HepG2 (cell line): ENCODE data around the gene PPM1F. TPM values are rescaled to one million over a fixed set of nuclear protein-coding genes. Genes with fewer than 3 reads are reported as not detected.
A peak's percentile ranks its signal among the peaks of the same experiment; 100 is the strongest.

Experiments
- ATAC-seq: fragments of 200-7000 bp; cut with Tn5 transposase; 3 replicates; pipeline ENCODE4 v1.9.1; 2020; ENCODE audit warnings: mild to moderate bottlenecking, moderate library complexity
- BruUV-seq: library from RNA; stranded (reverse); fragments of 400-500 nt; replicated peaks from 2 replicates; lab custom pipeline; 2021; lab: Mats Ljungman, UMichigan
- CTCF ChIA-PET: fragments of 300-600 bp; formaldehyde crosslinking; extraction: SDS; loops from one replicate; lab custom pipeline; 2021; ENCODE audit warnings: low total read pairs, inconsistent platforms, low intra/inter-chr PET ratio; lab: Yijun Ruan, JAX
- POLR2A ChIA-PET: fragments of 350-600 bp; sonication (Branson Sonifier 250); formaldehyde crosslinking; loops from one replicate; lab custom pipeline; 2020; ENCODE audit warnings: antibody characterized with exemption, inconsistent platforms; lab: Yijun Ruan, JAX
- DNase-seq: peaks from one replicate; pipeline ENCODE4 v3.0.0-alpha.2; 2015; ENCODE audit warnings: low spot score
- FAIRE-seq: peaks from 3 replicates; lab custom pipeline; 2011; peaks lifted over from hg19 to GRCh38; lab: Jason Lieb, UNC
- H2AFZ ChIP-seq: one replicate; pipeline ENCODE4 v1.6.1; 2011; ENCODE audit warnings: low read length, inconsistent platforms
- H3K27ac ChIP-seq: fragments of 300-600 bp; 3 replicates; pipeline ENCODE4 v1.8.0; 2011; ENCODE audit warnings: mixed run types, mild to moderate bottlenecking, mixed read lengths, low read length, inconsistent platforms; ENCODE audit not compliant: insufficient read depth; ENCODE audit errors: extremely low read length
- H3K27me3 ChIP-seq, 2 experiments: fragments of 200-600 bp in 1 of 2; 2 replicates in 1 of 2; 3 replicates in 1 of 2; pipeline versions ENCODE4 v1.6.0 to v1.8.0; 2011; ENCODE audit warnings: low read length in 2 of 2, mild to moderate bottlenecking in 2 of 2, moderate library complexity in 2 of 2, inconsistent platforms in 1 of 2; ENCODE audit not compliant: insufficient read depth in 2 of 2, control insufficient read depth in 1 of 2
- H3K36me3 ChIP-seq, 2 experiments: fragments of 200-600 bp in 1 of 2; replicated peaks in 1 of 2; 2 replicates in 1 of 2; 3 replicates in 1 of 2; pipeline versions ENCODE4 v1.5.1 to v1.8.0; 2011; ENCODE audit warnings: low read length in 2 of 2, inconsistent platforms in 1 of 2; ENCODE audit not compliant: insufficient read depth in 2 of 2, control insufficient read depth in 1 of 2
- H3K4me1 ChIP-seq: 2 replicates; pipeline ENCODE4 v1.5.1; 2012; ENCODE audit warnings: low read length, inconsistent platforms; ENCODE audit not compliant: insufficient read depth
- H3K4me2 ChIP-seq: 2 replicates; pipeline ENCODE4 v1.6.0; 2011; ENCODE audit warnings: low read depth, low read length, inconsistent platforms
- H3K4me3 ChIP-seq, 3 experiments: fragments of 200-600 bp in 1 of 3; sonication (generic), shearing (Covaris generic) in 1 of 3; replicated peaks in 1 of 3; 2 replicates each; pipeline ENCODE4 v1.5.1; 2011 to 2016; ENCODE audit warnings: low read length in 3 of 3, inconsistent platforms in 2 of 3, low read depth in 2 of 3, mild to moderate bottlenecking in 2 of 3, control low read depth in 1 of 3, mixed read lengths in 1 of 3; ENCODE audit not compliant: insufficient read depth in 1 of 3
- H3K79me2 ChIP-seq: one replicate; pipeline ENCODE4 v1.6.1; 2011; ENCODE audit warnings: low read length, inconsistent platforms; ENCODE audit not compliant: insufficient read depth
- H3K9ac ChIP-seq: 2 replicates; pipeline ENCODE4 v1.6.0; 2011; ENCODE audit warnings: mild to moderate bottlenecking, low read depth, low read length, inconsistent platforms; ENCODE audit not compliant: insufficient read depth
- H3K9me3 ChIP-seq: 2 replicates; pipeline ENCODE4 v1.5.1; 2012; ENCODE audit warnings: mild to moderate bottlenecking, low read length
- H4K20me1 ChIP-seq: 2 replicates; pipeline ENCODE4 v1.6.0; 2011; ENCODE audit warnings: inconsistent platforms, mild to moderate bottlenecking, low read length, moderate library complexity; ENCODE audit not compliant: insufficient read depth
- HDAC1 ChIP-seq: sonication (generic); formaldehyde crosslinking; IDR thresholded peaks from 2 replicates; pipeline ENCODE4 v1.5.1; 2020; ENCODE audit warnings: mild to moderate bottlenecking, missing genetic modification reagents
- MEIS1 ChIP-seq: sonication (generic); formaldehyde crosslinking; IDR thresholded peaks from 2 replicates; pipeline ENCODE4 v1.9.0; 2021; ENCODE audit warnings: mild to moderate bottlenecking, missing genetic modification reagents, moderate library complexity, borderline replicate concordance
- MIER2 ChIP-seq: IDR thresholded peaks from 2 replicates; pipeline ENCODE4 v1.6.1; 2016; ENCODE audit warnings: missing biosample characterization, missing genetic modification reagents
- MTA1 ChIP-seq: sonication (generic); formaldehyde crosslinking; IDR thresholded peaks from 2 replicates; pipeline ENCODE4 v1.4.0; 2020; ENCODE audit warnings: missing genetic modification reagents, mild to moderate bottlenecking, borderline replicate concordance
- NFIC ChIP-seq: IDR thresholded peaks from 2 replicates; pipeline ENCODE4 v1.6.1; 2012; ENCODE audit warnings: mild to moderate bottlenecking, low read length, inconsistent platforms
- NFKB2 ChIP-seq: sonication (generic); formaldehyde crosslinking; IDR thresholded peaks from 2 replicates; pipeline ENCODE4 v1.4.0; 2020; ENCODE audit warnings: missing genetic modification reagents, borderline replicate concordance
- NPAS2 ChIP-seq: sonication (generic); formaldehyde crosslinking; IDR thresholded peaks from 2 replicates; pipeline ENCODE4 v1.8.0; 2022; ENCODE audit warnings: mild to moderate bottlenecking, missing genetic modification reagents, borderline replicate concordance
- SAFB2 ChIP-seq: sonication (generic); formaldehyde crosslinking; IDR thresholded peaks from 2 replicates; pipeline ENCODE4 v1.5.1; 2020; ENCODE audit warnings: missing genetic modification reagents, low read depth, mild to moderate bottlenecking, borderline replicate concordance
- XRCC5 ChIP-seq: fragments of 200-400 bp; formaldehyde crosslinking; optimal IDR thresholded peaks from 2 replicates; pipeline ENCODE3; 2017; ENCODE audit warnings: mild to moderate bottlenecking, low read length
- YEATS4 ChIP-seq: sonication (generic); formaldehyde crosslinking; IDR thresholded peaks from 2 replicates; pipeline ENCODE4 v1.4.0; 2020; ENCODE audit warnings: missing genetic modification reagents, borderline replicate concordance
- ZBTB26 ChIP-seq: IDR thresholded peaks from 2 replicates; pipeline ENCODE4 v1.6.1; 2016; ENCODE audit warnings: missing compliant biosample characterization, missing genetic modification reagents, borderline replicate concordance
- ZC3H4 ChIP-seq: sonication (generic); formaldehyde crosslinking; IDR thresholded peaks from 2 replicates; pipeline ENCODE4 v1.4.0; 2020; ENCODE audit warnings: missing genetic modification reagents, borderline replicate concordance
- ZKSCAN5 ChIP-seq: sonication (generic); formaldehyde crosslinking; IDR thresholded peaks from 2 replicates; pipeline ENCODE4 v1.5.1; 2020; ENCODE audit warnings: mild to moderate bottlenecking, missing genetic modification reagents
- ZMAT5 ChIP-seq: sonication (generic); formaldehyde crosslinking; IDR thresholded peaks from 2 replicates; pipeline ENCODE4 v1.5.0; 2020; ENCODE audit warnings: mild to moderate bottlenecking, low read depth, missing genetic modification reagents, borderline replicate concordance
- ZNF3 ChIP-seq: IDR thresholded peaks from 2 replicates; pipeline ENCODE4 v1.7.0; 2017; ENCODE audit warnings: inconsistent platforms
- ZNF30 ChIP-seq: sonication (generic); formaldehyde crosslinking; IDR thresholded peaks from 2 replicates; pipeline ENCODE4 v1.5.0; 2020; ENCODE audit warnings: mild to moderate bottlenecking, missing genetic modification reagents
- ZNF33A ChIP-seq: sonication (generic); formaldehyde crosslinking; IDR thresholded peaks from 2 replicates; pipeline ENCODE4 v1.5.1; 2020; ENCODE audit warnings: missing genetic modification reagents, mild to moderate bottlenecking, moderate library complexity, borderline replicate concordance
- ZNF382 ChIP-seq: sonication (generic); formaldehyde crosslinking; IDR thresholded peaks from 2 replicates; pipeline ENCODE4 v1.5.0; 2020; ENCODE audit warnings: missing genetic modification reagents, mild to moderate bottlenecking, borderline replicate concordance
- ZNF441 ChIP-seq: sonication (generic); formaldehyde crosslinking; IDR thresholded peaks from 2 replicates; pipeline ENCODE4 v1.7.0; 2021; ENCODE audit warnings: missing genetic modification reagents, borderline replicate concordance
- ZNF577 ChIP-seq: sonication (generic); formaldehyde crosslinking; IDR thresholded peaks from 2 replicates; pipeline ENCODE4 v1.4.0; 2020; ENCODE audit warnings: mild to moderate bottlenecking, low read depth, missing genetic modification reagents, borderline replicate concordance
- ZNF75D ChIP-seq: sonication (generic); formaldehyde crosslinking; IDR thresholded peaks from 2 replicates; pipeline ENCODE4 v1.8.1; 2023; ENCODE audit warnings: missing genetic modification reagents, mild to moderate bottlenecking, borderline replicate concordance
- ZNF839 ChIP-seq: sonication (generic); formaldehyde crosslinking; IDR thresholded peaks from 2 replicates; pipeline ENCODE4 v1.4.0; 2020; ENCODE audit warnings: missing genetic modification reagents, mild to moderate bottlenecking, borderline replicate concordance
- WGBS: methylation state at CpG from one replicate; pipeline ENCODE4 v1.1.6; 2017; ENCODE audit warnings: low lambda C conversion rate; 5-methylcytosine and 5-hydroxymethylcytosine counted together
- in situ Hi-C: cut with HindIII; loops from 2 replicates; pipeline ENCODE4 v1.10.0; 2017; ENCODE audit warnings: low pct_unique_long_range_greater_than_20kb; ENCODE audit not compliant: extremely low pct_ligation_motif_present
- intact Hi-C: fragments of 100-400 bp; cut with micrococcal nuclease; formaldehyde crosslinking; loops from one replicate; pipeline ENCODE4 v1.10.0; 2022; ENCODE audit not compliant: unreplicated experiment
- polyA plus RNA-seq, 8 experiments: library from polyadenylated mRNA; depleted of rRNA in 3 of 8; stranded (reverse) in 7 of 8; unstranded in 1 of 8; fragments of >200 nt; fragmentation: Illumina TruSeq in 4 of 8; extraction: Trizol in 4 of 8; gene quantifications; 2 replicates each; pipeline versions ENCODE4 v1.2.1 to v1.2.3, GENCODE V29; 2011 to 2016; ENCODE audit warnings: low read depth in 4 of 8, missing spikeins in 1 of 8, mixed read lengths in 1 of 8; ENCODE audit not compliant: insufficient read depth in 1 of 8
- total RNA-seq, 5 experiments: library from RNA; depleted of rRNA; stranded (reverse); fragments of >200 nt; fragmentation: Illumina TruSeq; extraction: Trizol; gene quantifications; 2 replicates each; pipeline ENCODE4 v1.2.3, GENCODE V29; 2016; ENCODE audit warnings: low read depth in 1 of 5

The PPM1F gene
- total and polyA plus RNA-seq, 2 of the 13 experiments (the other 11 are each of a cell fraction or from before 2014, with no cell fraction given): 11.0 to 19.6 TPM

GRCh38 chr22:21982338-21982965, 29.8 kb upstream of the PPM1F start, which contains the start of gene TOP3B:
Gene TOP3B, minus strand, starts transcription at chr22:21982787. Its CDS starts 7,078 bp downstream, at chr22:21975709.
- H3K9me3 ChIP-seq: no peaks in the 10 kb centered on the region
- H3K9ac ChIP-seq: peak within 1 kb of the TSS; percentile 91
- intact Hi-C loops: no loop called here
- FAIRE-seq: no peak
- no peaks in the 10 kb centered on the region; a peak in 1 of 5 replicates for H3K27me3 ChIP-seq
- no peaks in the 10 kb centered on the region for H4K20me1 ChIP-seq
- in situ Hi-C loops: no loop called here
- TSS peak; percentile 85 for BruUV-seq
- no peaks in the 10 kb centered on the region for H3K36me3 ChIP-seq
- WGBS: 0% methylated on average over 7 of the region's 54 CpGs
- H3K79me2 ChIP-seq: peaks cover 14% of the 10 kb centered on the region
- CTCF ChIA-PET: no interaction called here
- H2AFZ ChIP-seq: no peak within 1 kb of the TSS
- peak within 1 kb of the TSS; percentile 79 for H3K4me2 ChIP-seq
- DNase-seq: peak; percentile 52
- POLR2A ChIA-PET: interaction anchor here (0.9 to 1.3 kb wide), 2 partner anchors 10 to 12 kb away, joined by 5 to 7 read pairs; no protein-coding TSS in a partner anchor
- H3K27ac ChIP-seq: peak within 1 kb of the TSS; percentile 62
- H3K4me1 ChIP-seq: peaks cover 26% of the 10 kb centered on the region
- peak; percentile 87 for ATAC-seq
- H3K4me3 ChIP-seq: peak within 1 kb of the TSS; percentile 69 to 98 (median 94)
- TF ChIP-seq ZNF441 (CRISPR knock-in tag) (0 out of 2 replicates have a peak, but pooled peaks have one; percentile 36), MEIS1 (CRISPR knock-in tag) (peak; percentile 72; the same call in 1 of the 2 replicates), ZMAT5 (CRISPR knock-in tag) (no peak), ZKSCAN5 (CRISPR knock-in tag) (no peak), NPAS2 (CRISPR knock-in tag) (no peak), ZBTB26 (CRISPR knock-in tag) (peak; percentile 83), ZNF3 (CRISPR knock-in tag) (no peak), ZC3H4 (CRISPR knock-in tag) (no peak), ZNF33A (CRISPR knock-in tag) (no peak; the same call in 1 of the 2 replicates), MTA1 (CRISPR knock-in tag) (peak; percentile 75; the same call in 1 of the 2 replicates), XRCC5 (peak; percentile 99), YEATS4 (peak; percentile 99), ZNF75D (CRISPR knock-in tag) (no peak), ZNF382 (CRISPR knock-in tag) (no peak), MIER2 (CRISPR knock-in tag) (peak; percentile 81), ZNF577 (CRISPR knock-in tag) (no peak), SAFB2 (CRISPR knock-in tag) (0 out of 2 replicates have a peak, but pooled peaks have one; percentile 50), HDAC1 (CRISPR knock-in tag) (peak; percentile 96), ZNF30 (CRISPR knock-in tag) (no peak), ZNF839 (no peak), NFIC (0 out of 2 replicates have a peak, but pooled peaks have one; percentile 25), NFKB2 (peak; percentile 96)
